ENCODE measurements around the gene PLCB1.

DNA sequence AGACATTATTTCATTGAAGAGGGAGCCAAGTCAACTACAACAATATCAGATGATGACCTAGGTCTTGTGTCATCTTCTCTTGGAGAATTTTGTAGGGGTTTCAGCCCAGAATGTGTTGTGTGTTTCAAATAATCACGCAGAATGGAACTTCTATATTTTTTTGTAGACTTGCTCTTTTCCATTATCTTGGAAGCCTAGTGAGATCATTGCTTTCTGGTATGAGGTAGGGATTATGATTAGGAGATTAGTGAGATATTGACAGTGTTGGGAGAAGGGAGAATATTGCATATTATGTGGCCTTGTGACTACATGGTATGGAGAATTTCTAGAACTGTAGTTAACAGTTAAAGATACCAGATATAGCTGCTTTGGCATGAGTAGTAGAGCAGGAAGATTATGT lies 513.3 kb downstream of the PLCB1 start:
- no peak for TF ChIP-seq POLR2A (IDR thresholded peaks at IDR 0.05; ENCODE audit: extremely low read depth, insufficient read length)
- no peak for TF ChIP-seq MYC (IDR thresholded peaks at IDR 0.05; ENCODE audit: low read depth, low read length)
